Endothelial cell (in vitro differentiated cells): Measurements from ENCODE around the gene SEH1L. TPM values are rescaled to one million over a fixed set of nuclear protein-coding genes. Genes with fewer than 3 reads are reported as not detected.
"Not testable (repeated sequence)": the region's sequence is repeated elsewhere in the genome, so short reads cannot be mapped to it uniquely, and the experiment has no call there.

ENCODE experiments used
- DNase-seq: peaks from one replicate; pipeline ENCODE4 v3.0.0; 2021; ENCODE audit warnings: low spot score
- H3K27ac Mint-ChIP-seq: one replicate; pipeline ENCODE4 v1.8.0; 2021; ENCODE audit warnings: mixed read lengths, inconsistent platforms; ENCODE audit not compliant: unreplicated experiment
- H3K27me3 Mint-ChIP-seq: one replicate; pipeline ENCODE4 v1.8.0; 2021; ENCODE audit warnings: mild to moderate bottlenecking, moderate library complexity, mixed read lengths, inconsistent platforms; ENCODE audit not compliant: unreplicated experiment
- H3K36me3 Mint-ChIP-seq: one replicate; pipeline ENCODE4 v1.8.0; 2021; ENCODE audit warnings: mild to moderate bottlenecking, low read depth, mixed read lengths, inconsistent platforms; ENCODE audit not compliant: unreplicated experiment
- H3K4me1 Mint-ChIP-seq: one replicate; pipeline ENCODE4 v1.8.0; 2021; ENCODE audit warnings: mild to moderate bottlenecking, mixed read lengths, inconsistent platforms; ENCODE audit not compliant: unreplicated experiment
- H3K4me3 Mint-ChIP-seq: one replicate; pipeline ENCODE4 v1.8.0; 2021; ENCODE audit warnings: mild to moderate bottlenecking, mixed read lengths, inconsistent platforms; ENCODE audit not compliant: unreplicated experiment
- H3K9me3 Mint-ChIP-seq: one replicate; pipeline ENCODE4 v1.8.0; 2021; ENCODE audit warnings: mixed read lengths, inconsistent platforms; ENCODE audit not compliant: unreplicated experiment
- CTCF ChIP-seq: fragments of 200-600 bp; sonication (generic); IDR thresholded peaks from one replicate; pipeline ENCODE4 v1.5.0; 2021; ENCODE audit warnings: antibody characterized with exemption; ENCODE audit not compliant: unreplicated experiment
- total RNA-seq: library from RNA; stranded (reverse); fragmentation: NEBNext Ultra II Directional; extraction: Animal tissue kit (Norgen Biotek cat#: 25700); gene quantifications from one replicate; pipeline ENCODE4 v1.2.1, GENCODE V29; 2021; ENCODE audit not compliant: unreplicated experiment

SEH1L gene
- total RNA-seq, 1 donor from 2014 or later: 35.1 TPM

DNA sequence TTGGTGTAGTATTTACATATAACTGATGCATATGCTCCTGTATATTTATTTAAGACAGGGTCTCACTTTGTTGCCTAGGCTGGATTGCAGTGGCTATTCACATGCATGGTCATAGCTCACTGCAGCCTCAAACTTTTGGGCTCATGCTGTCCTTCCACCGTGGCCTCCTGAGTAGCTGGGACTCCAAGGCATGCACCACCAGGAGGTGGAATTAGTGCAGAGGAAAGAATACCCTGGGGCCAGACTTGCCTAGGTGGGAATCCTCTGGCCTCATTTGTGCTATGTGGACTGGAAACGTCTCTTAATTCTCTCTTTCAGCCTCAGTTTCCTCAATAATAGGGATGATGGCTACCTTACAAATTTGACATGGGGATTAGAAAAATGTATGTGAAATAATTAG lies 45.6 kb downstream of the SEH1L start:
- Mint-ChIP-seq H3K9me3 (no peaks in the 10 kb centered on the region), H3K27me3 (peaks cover 11% of the 10 kb centered on the region), H3K27ac (no peak overlapping the region), H3K4me1 (peaks cover 25% of the 10 kb centered on the region), H3K4me3 (no peak overlapping the region), H3K36me3 (peaks cover 4% of the 10 kb centered on the region)
- no peak for TF ChIP-seq CTCF
- DNase-seq: no peak

- no peaks in the 10 kb centered on the region for H3K9me3 Mint-ChIP-seq
- peaks cover 4% of the 10 kb centered on the region for H3K36me3 Mint-ChIP-seq
- H3K4me1 Mint-ChIP-seq: peaks cover 16% of the 10 kb centered on the region
- H3K27me3 Mint-ChIP-seq: peaks cover 6% of the 10 kb centered on the region
- TF ChIP-seq CTCF: no peak
- no peak overlapping the region for H3K27ac Mint-ChIP-seq
- DNase-seq: no peak
- H3K4me3 Mint-ChIP-seq: no peak overlapping the region
These were observed 47.6 kb downstream of the SEH1L start for GRCh38 chr18:12995424-12995823.

- Mint-ChIP-seq H3K4me1 (peaks cover 12% of the 10 kb centered on the region), H3K27me3 (peaks cover 2% of the 10 kb centered on the region), H3K4me3 (no peak overlapping the region), H3K27ac (no peak overlapping the region), H3K9me3 (no peaks in the 10 kb centered on the region), H3K36me3 (peaks cover 4% of the 10 kb centered on the region)
- DNase-seq: no peak
- TF ChIP-seq CTCF: no peak
These were observed 48.2 kb downstream of the SEH1L start for GRCh38 chr18:12995952-12996477.

DNA sequence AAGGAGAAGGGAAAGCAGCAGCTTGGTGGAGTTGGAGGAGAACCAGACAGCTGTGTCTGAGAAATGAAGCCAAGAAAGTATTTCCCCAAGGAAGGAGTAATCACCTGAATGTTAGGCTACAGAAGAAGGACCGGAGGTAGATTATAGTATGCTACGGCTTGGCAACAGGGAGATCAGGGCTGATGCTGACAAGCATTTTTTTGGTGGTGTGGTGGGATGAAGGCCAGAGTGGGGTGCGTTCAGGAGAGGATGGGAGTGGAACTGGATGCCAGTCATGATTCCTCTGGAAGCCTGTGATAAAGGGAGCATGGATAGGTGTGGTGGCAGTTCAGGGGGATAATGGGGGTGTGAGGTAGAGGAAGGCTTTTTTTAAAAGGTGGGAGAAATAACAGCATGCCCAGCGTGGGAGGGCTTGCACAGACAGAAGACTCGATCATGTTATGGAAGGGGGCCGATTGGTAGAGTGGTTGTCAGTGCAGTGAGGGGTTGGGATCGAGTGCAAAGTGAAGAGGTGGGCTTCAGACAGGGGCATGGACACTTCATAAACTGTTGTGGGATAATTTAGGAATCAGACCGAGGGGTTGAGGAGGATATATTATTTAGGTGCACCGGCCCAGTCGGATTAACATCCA lies 49.0 kb downstream of the SEH1L start:
- Mint-ChIP-seq H3K27ac (no peak overlapping the region), H3K36me3 (peaks cover 2% of the 10 kb centered on the region)

GRCh38 chr18:12997330-12997729 lies 49.5 kb downstream of the SEH1L start:
- H3K9me3 Mint-ChIP-seq, H3K27me3 Mint-ChIP-seq, DNase-seq, H3K4me3 Mint-ChIP-seq, H3K4me1 Mint-ChIP-seq, H3K27ac Mint-ChIP-seq, H3K36me3 Mint-ChIP-seq: not testable (repeated sequence)

More for the DNA sequence above, 49.0 kb downstream of the SEH1L start:
- Mint-ChIP-seq H3K4me1 (peaks cover 9% of the 10 kb centered on the region), H3K4me3 (no peak overlapping the region), H3K27me3 (no peaks in the 10 kb centered on the region), H3K9me3 (no peaks in the 10 kb centered on the region)
- TF ChIP-seq CTCF: no peak
- DNase-seq: no peak
